DND-41 (cell line): ENCODE data around the gene HS3ST6.
"Not testable (repeated sequence)": the region's sequence is repeated elsewhere in the genome, so short reads cannot be mapped to it uniquely, and the experiment has no call there.

Source experiments
- ATAC-seq: fragments of 200-7000 bp; cut with Tn5 transposase; 3 replicates; pipeline ENCODE4 v1.9.1; 2021; ENCODE audit warnings: low read depth; ENCODE audit not compliant: insufficient read depth
- DNase-seq: peaks from one replicate; pipeline ENCODE4 v3.0.0-alpha.2; 2020
- H2AFZ ChIP-seq: 2 replicates; pipeline ENCODE4 v1.6.0; 2012; ENCODE audit warnings: low read depth, low read length
- H3K27ac ChIP-seq: 2 replicates; pipeline ENCODE4 v1.5.1; 2012; ENCODE audit warnings: low read length, inconsistent platforms
- H3K27me3 ChIP-seq: fragments of 200-600 bp; sonication (generic); 2 replicates; pipeline ENCODE4 v1.6.0; 2012; ENCODE audit warnings: low read length, mild to moderate bottlenecking, inconsistent platforms; ENCODE audit not compliant: insufficient read depth, poor library complexity
- H3K36me3 ChIP-seq: 2 replicates; pipeline ENCODE4 v1.5.1; 2012; ENCODE audit warnings: low read length, inconsistent platforms; ENCODE audit not compliant: insufficient read depth
- H3K4me1 ChIP-seq: 2 replicates; pipeline ENCODE4 v1.5.1; 2012; ENCODE audit warnings: mild to moderate bottlenecking, low read length; ENCODE audit not compliant: insufficient read depth
- H3K4me2 ChIP-seq: 2 replicates; pipeline ENCODE4 v1.6.0; 2012; ENCODE audit warnings: mild to moderate bottlenecking, moderate library complexity, low read length, inconsistent platforms; ENCODE audit not compliant: insufficient read depth
- H3K4me3 ChIP-seq, 2 experiments: fragments of 200-600 bp in 1 of 2; shearing (Covaris generic) in 1 of 2; 2 replicates each; pipeline ENCODE4 v1.5.1; 2012 to 2016; ENCODE audit warnings: inconsistent platforms in 2 of 2, low read length in 2 of 2, mild to moderate bottlenecking in 2 of 2, low read depth in 1 of 2, moderate library complexity in 1 of 2
- H3K79me2 ChIP-seq: 2 replicates; pipeline ENCODE4 v1.6.0; 2012; ENCODE audit warnings: low read length, inconsistent platforms; ENCODE audit not compliant: insufficient read depth
- H3K9ac ChIP-seq: 2 replicates; pipeline ENCODE4 v1.6.0; 2012; ENCODE audit warnings: low read depth, mild to moderate bottlenecking, inconsistent platforms, low read length, moderate library complexity
- H3K9me3 ChIP-seq: 2 replicates; pipeline ENCODE4 v1.5.1; 2012; ENCODE audit warnings: low read length, moderate library complexity, mild to moderate bottlenecking, inconsistent platforms; ENCODE audit not compliant: insufficient read depth, severe bottlenecking
- H4K20me1 ChIP-seq: 2 replicates; pipeline ENCODE4 v1.6.0; 2012; ENCODE audit warnings: low read length; ENCODE audit not compliant: insufficient read depth
- EZH2 ChIP-seq: IDR thresholded peaks from 3 replicates; pipeline ENCODE4 v1.6.1; 2012; ENCODE audit warnings: borderline replicate concordance, low read depth, mild to moderate bottlenecking, moderate library complexity, low read length, inconsistent platforms; ENCODE audit not compliant: severe bottlenecking
- TF ChIP-seq, protein P1 (sequence below): IDR thresholded peaks from 2 replicates; pipeline ENCODE4 v1.5.1; 2012; ENCODE audit warnings: borderline replicate concordance, low read length, moderate library complexity, mild to moderate bottlenecking; ENCODE audit not compliant: poor library complexity, severe bottlenecking; ENCODE audit errors: extremely low read depth

Gene HS3ST6

DNA sequence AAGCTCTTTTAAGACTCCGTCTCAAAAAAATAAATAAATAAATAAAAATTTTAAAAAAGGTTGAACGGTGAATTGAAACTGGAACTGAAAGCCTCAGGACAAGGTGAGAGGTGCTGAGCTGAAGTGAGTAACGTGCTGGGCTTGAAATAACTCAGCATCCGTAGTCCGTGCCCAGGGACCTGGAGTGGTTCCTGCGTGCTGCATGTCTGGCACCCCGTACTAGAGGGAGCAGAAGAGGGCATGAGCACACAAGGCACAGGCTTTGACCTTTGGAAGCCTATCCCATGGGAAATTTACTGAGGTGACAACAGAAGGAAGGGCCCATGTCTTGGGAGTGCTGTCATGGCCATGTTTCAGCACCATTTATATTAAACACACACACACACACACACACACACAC, 41.7 kb downstream of the HS3ST6 start:
- ATAC-seq = no peak
- Histone ChIP-seq H3K9ac (no peak overlapping the region), H4K20me1 (no peaks in the 10 kb centered on the region), H3K9me3 (no peaks in the 10 kb centered on the region), H3K27ac (no peak overlapping the region), H2AFZ (no peak overlapping the region), H3K4me3 (no peak overlapping the region), H3K27me3 (no peaks in the 10 kb centered on the region), H3K4me2 (no peak overlapping the region), H3K36me3 (no peaks in the 10 kb centered on the region), H3K79me2 (no peaks in the 10 kb centered on the region), H3K4me1 (no peaks in the 10 kb centered on the region)
- no peak for DNase-seq
- TF ChIP-seq EZH2 = no peak
- TF ChIP-seq, protein P1, sequence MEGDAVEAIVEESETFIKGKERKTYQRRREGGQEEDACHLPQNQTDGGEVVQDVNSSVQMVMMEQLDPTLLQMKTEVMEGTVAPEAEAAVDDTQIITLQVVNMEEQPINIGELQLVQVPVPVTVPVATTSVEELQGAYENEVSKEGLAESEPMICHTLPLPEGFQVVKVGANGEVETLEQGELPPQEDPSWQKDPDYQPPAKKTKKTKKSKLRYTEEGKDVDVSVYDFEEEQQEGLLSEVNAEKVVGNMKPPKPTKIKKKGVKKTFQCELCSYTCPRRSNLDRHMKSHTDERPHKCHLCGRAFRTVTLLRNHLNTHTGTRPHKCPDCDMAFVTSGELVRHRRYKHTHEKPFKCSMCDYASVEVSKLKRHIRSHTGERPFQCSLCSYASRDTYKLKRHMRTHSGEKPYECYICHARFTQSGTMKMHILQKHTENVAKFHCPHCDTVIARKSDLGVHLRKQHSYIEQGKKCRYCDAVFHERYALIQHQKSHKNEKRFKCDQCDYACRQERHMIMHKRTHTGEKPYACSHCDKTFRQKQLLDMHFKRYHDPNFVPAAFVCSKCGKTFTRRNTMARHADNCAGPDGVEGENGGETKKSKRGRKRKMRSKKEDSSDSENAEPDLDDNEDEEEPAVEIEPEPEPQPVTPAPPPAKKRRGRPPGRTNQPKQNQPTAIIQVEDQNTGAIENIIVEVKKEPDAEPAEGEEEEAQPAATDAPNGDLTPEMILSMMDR = no peak

DNA sequence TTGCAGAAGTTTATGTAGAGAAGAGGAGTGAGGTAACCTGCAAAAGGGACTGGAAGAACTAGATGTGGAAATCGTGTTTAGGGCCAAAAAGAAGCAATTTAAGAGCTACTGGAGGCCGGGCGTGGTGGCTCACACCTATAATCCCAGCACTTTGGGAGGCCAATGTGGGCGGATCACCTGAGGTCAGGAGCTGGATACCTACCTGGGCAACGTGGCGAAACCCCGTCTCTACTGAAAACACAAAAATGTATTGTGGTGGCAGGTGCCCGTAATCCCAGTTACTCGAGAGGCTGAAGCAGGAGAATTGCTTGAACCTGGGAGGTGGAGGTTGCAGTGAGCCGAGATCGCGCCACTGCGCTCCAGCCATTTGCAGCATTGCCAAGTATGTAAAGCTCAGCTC, 42.1 kb downstream of the HS3ST6 start:
- H3K79me2 ChIP-seq, H3K27ac ChIP-seq, H3K4me2 ChIP-seq, H3K36me3 ChIP-seq, H3K9me3 ChIP-seq, H3K4me1 ChIP-seq, H3K27me3 ChIP-seq, ATAC-seq, H3K4me3 ChIP-seq, DNase-seq, H2AFZ ChIP-seq, H4K20me1 ChIP-seq, H3K9ac ChIP-seq: not testable (repeated sequence)

DNA sequence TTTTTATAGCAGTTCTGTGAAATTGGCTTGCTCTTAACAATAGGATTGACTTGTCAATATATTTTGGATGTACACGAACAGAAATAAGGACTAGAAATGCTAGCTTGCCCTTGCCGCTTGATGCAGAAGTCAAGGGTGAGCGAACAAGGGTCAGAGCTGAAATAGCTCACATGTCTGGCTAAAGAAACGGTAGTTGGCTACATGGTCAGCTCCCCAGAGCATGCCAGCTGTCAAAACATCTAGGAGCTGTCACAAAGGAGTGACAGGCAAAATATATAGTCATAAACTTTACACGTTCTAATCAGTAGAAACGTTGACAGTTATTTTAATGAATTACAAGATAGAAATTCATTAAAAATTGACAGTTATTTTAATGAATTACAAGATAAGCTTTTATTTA, 43.4 kb downstream of the HS3ST6 start:
- H3K4me2 ChIP-seq = no peak overlapping the region
- no peak overlapping the region for H3K9ac ChIP-seq
- H3K9me3 ChIP-seq = no peaks in the 10 kb centered on the region
- no peaks in the 10 kb centered on the region for H3K36me3 ChIP-seq
- no peaks in the 10 kb centered on the region for H3K27me3 ChIP-seq
- H3K4me1 ChIP-seq = no peaks in the 10 kb centered on the region
- H2AFZ ChIP-seq = no peak overlapping the region
- H3K79me2 ChIP-seq = no peaks in the 10 kb centered on the region
- DNase-seq = no peak
- ATAC-seq = no peak
- H3K4me3 ChIP-seq = no peak overlapping the region
- H3K27ac ChIP-seq = no peak overlapping the region
- TF ChIP-seq, protein P1 = no peak
- TF ChIP-seq EZH2 = no peak
- H4K20me1 ChIP-seq = no peaks in the 10 kb centered on the region

DNA sequence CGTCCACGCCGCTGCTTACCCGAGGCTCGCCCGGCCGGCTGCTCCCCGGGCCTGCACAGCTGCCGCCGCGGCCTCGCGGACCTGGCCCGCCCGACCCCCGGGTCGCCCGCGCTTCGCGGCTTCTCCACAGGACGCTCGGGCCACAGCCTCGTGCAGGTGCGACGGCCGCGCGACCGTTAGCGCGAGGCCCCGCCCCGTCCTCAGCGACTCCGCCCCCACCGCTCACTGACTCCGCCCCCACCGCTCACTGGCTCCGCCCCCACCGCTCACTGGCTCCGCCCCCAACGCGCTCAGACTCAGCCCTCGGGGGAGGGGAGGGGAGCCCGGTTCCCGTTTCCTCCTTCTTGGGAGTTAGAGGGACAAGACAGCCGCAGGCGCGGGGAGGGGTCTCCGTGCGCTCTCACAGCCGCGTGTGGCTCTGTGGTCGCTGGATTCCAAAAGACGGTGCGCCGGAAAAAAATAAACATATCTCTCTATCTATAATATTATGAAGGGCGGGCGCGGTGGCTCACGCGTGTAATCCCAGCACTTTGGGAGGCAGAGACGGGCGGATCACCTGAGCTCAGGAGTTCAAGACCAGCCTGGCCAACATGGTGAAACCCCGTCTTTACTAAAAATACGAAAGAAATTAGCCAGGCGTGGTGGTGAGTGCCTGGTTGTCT, 46.1 kb downstream of the HS3ST6 start, which contains the start of gene MEIOB:
MEIOB (minus strand) TSS at position 191 of the 662 bp plus-strand sequence. CDS start 3,989 bp downstream, outside the sequence.
- Histone ChIP-seq H3K79me2 (no peaks in the 10 kb centered on the region), H3K9ac (no peak within 1 kb of the TSS), H3K4me1 (no peaks in the 10 kb centered on the region), H3K36me3 (no peaks in the 10 kb centered on the region), H2AFZ (no peak within 1 kb of the TSS), H3K27me3 (no peaks in the 10 kb centered on the region), H3K9me3 (no peaks in the 10 kb centered on the region), H4K20me1 (no peaks in the 10 kb centered on the region), H3K27ac (no peak within 1 kb of the TSS), H3K4me2 (no peak within 1 kb of the TSS), H3K4me3 (no peak within 1 kb of the TSS)
- TF ChIP-seq EZH2 = no peak
- DNase-seq (no peak), ATAC-seq (no peak)
